Measurements from ENCODE around the gene KCNK7. TPM values are rescaled to one million over a fixed set of nuclear protein-coding genes. Genes with fewer than 3 reads are reported as not detected.
A peak's percentile ranks its signal among the peaks of the same experiment; 100 is the strongest.
"Not testable (repeated sequence)": the region's sequence is repeated elsewhere in the genome, so short reads cannot be mapped to it uniquely, and the experiment has no call there.

Gene KCNK7
- total RNA-seq, 1 donor from 2014 or later, result not detected

DNA sequence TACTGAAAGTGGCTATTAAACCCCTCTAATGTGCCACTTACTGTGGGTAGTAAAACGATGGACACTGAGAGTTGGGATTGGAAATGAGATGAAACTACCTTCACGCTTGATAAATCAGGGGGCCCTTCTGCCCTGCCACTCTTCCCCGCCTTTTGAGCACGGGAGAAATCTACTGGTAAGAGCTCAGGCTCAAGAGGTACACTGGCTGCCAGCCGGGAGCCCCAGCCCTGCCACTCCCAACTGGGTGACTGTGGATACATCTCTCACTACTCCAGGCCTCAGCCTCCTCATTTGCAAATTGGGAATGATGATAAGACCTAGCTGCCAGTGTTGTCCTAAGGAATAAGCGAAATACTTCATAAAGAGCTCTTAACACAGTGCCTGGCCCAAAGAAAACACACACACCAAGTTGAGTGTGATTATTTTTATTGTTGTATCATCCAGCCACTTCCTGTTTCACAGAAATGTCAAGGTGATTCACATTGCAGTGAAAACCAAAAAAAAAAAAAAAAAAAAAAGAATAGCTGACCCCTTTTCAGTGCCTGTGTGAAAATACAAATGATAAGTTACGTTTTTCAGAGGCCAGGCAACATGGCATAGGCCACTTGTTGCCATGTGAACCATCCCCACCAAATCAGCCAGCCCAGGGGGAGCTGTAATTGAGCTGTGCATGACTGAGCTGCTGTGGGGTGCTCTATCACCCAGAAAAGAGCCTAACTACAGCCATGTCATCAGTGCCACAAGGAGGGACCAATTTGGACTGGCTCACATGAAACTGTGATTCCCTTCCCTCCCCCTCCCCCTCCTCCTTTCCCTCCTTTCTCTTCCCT lies 29.8 kb downstream of the KCNK7 start:
- DNase-seq (ENCODE audit: low spot score in 2 of 2), result no peak

DNA sequence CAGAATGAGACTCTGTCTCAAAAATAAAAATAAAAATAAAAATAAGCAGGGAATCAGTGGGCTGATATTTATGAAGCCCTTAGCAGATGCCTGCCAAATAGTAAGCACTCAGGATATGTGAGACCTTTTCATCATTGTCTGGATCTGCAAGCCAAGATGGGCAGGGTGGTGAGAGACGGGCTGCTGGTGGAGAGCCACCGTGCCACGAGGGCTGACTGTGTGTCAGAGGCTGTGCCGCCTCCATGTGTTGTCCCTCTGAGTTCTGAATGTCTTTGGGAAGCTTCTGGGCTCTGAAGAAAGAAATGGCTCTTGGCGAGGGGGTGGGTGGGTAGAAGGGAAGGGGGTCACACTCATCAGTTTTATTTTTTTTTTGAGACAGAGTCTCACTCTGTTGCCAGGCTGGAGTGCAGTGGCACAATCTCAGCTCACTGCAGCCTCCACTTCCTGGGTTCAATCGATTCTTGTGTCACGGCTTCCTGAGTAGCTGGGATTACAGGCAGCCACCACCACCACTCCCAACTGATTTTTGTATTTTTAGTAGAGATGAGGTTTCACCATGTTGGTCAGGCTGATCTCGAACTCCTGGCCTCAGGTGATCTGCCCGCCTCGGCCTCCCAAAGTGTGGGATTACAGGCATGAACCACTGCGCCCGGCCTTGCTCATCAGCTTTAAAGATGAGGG lies 30.6 kb downstream of the KCNK7 start:
- H3K27me3 ChIP-seq; H3K36me3 ChIP-seq; DNase-seq (ENCODE audit: low spot score in 2 of 2); H3K9me3 ChIP-seq; H3K4me3 ChIP-seq; intact Hi-C loops (cut with DNase I): not testable (repeated sequence)
- Histone ChIP-seq H3K27ac (peak overlapping the region; percentile 58 to 67), H3K4me1 (peaks cover 20 to 53% of the 10 kb centered on the region in 2 donors)

More for the DNA sequence above, 29.8 kb downstream of the KCNK7 start:
- H3K9me3 ChIP-seq, result no peaks in the 10 kb centered on the region
- peaks cover 18 to 49% of the 10 kb centered on the region in 2 donors for H3K4me1 ChIP-seq
- intact Hi-C loops (cut with DNase I), result no loop called here
- peak overlapping the region; percentile 58 to 67 for H3K27ac ChIP-seq
- no peaks in the 10 kb centered on the region for H3K27me3 ChIP-seq
- H3K4me3 ChIP-seq, result no peak overlapping the region
- TF ChIP-seq, protein P1, sequence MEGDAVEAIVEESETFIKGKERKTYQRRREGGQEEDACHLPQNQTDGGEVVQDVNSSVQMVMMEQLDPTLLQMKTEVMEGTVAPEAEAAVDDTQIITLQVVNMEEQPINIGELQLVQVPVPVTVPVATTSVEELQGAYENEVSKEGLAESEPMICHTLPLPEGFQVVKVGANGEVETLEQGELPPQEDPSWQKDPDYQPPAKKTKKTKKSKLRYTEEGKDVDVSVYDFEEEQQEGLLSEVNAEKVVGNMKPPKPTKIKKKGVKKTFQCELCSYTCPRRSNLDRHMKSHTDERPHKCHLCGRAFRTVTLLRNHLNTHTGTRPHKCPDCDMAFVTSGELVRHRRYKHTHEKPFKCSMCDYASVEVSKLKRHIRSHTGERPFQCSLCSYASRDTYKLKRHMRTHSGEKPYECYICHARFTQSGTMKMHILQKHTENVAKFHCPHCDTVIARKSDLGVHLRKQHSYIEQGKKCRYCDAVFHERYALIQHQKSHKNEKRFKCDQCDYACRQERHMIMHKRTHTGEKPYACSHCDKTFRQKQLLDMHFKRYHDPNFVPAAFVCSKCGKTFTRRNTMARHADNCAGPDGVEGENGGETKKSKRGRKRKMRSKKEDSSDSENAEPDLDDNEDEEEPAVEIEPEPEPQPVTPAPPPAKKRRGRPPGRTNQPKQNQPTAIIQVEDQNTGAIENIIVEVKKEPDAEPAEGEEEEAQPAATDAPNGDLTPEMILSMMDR (IDR thresholded peaks at IDR 0.05), result no peak
- H3K36me3 ChIP-seq, result no peaks in the 10 kb centered on the region

DNA sequence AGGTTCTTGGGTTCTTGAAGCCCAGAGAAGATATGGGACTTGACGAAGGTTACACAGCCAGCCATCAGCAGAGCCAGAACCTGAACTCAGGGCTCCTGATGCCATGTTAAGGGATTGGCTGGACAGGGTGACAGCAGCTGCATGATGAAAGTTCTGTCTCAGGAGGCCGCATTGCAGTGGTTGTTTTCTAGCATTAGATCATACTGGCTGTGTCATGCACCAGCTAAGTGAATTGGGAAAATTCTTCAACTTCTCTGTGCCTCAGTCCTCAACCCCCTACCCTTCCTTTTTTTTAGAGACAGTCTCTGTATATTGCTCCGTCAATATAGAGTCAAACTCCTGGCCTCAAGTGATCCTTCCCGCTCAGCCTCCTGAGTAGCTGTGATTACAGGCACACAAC lies 32.0 kb downstream of the KCNK7 start:
- Histone ChIP-seq H3K4me1 (peaks cover 21 to 53% of the 10 kb centered on the region in 2 donors), H3K36me3 (no peaks in the 10 kb centered on the region), H3K9me3 (no peaks in the 10 kb centered on the region), H3K27ac (peak overlapping the region; percentile 33 to 42), H3K27me3 (no peaks in the 10 kb centered on the region), H3K4me3 (no peak overlapping the region)
- TF ChIP-seq, protein P1 (IDR thresholded peaks at IDR 0.05), result no peak
- intact Hi-C loops (cut with DNase I), result no loop called here
- no peak for DNase-seq (ENCODE audit: low spot score in 2 of 2)

DNA sequence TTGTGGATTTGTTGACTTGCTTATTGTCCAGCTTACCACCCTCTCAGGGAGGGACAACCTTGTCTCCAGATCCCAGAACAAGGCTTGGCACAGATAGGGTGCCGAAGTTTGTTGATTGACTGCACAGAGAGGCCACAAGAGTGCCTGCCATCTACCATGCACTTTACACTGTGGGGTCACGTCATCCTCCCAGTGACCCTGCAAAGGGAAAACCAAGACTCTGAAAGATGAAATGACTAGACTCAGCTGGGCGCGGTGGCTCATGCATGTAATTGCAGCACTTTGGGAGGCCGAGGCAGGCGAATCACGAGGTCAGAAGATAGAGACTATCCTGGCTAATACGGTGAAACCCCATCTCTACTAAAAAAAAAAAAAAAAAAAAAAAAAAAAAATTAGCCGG lies 32.8 kb downstream of the KCNK7 start:
- no peak for DNase-seq (ENCODE audit: low spot score in 2 of 2)
- no peak overlapping the region for H3K4me3 ChIP-seq
- no peaks in the 10 kb centered on the region for H3K27me3 ChIP-seq
- H3K27ac ChIP-seq, result no peak overlapping the region
- intact Hi-C loops (cut with DNase I), result no loop called here
- no peaks in the 10 kb centered on the region for H3K36me3 ChIP-seq
- no peaks in the 10 kb centered on the region for H3K9me3 ChIP-seq
- TF ChIP-seq, protein P1 (IDR thresholded peaks at IDR 0.05), result no peak
- H3K4me1 ChIP-seq, result peaks cover 18 to 44% of the 10 kb centered on the region in 2 donors

DNA sequence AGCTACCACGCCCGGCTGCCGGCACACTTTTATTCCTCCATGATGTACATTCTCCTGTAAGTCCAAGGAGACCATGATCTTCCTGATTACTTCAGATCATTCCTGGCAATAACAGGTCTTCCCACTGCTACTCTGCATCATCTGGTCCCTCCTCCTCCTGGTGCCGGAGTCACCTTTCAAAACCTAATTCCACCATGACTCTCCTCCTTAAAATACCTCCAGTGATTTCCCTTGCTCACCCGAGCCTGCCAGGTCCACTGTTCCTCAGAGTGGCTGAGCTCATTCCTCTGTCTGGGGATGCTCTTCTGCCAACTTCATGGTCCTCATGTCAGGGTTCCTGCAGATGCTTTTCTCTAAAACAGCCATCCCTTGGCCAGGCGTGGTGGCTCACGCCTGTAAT lies 33.6 kb downstream of the KCNK7 start:
- Histone ChIP-seq H3K9me3 (no peaks in the 10 kb centered on the region), H3K4me3 (no peak overlapping the region), H3K36me3 (no peaks in the 10 kb centered on the region), H3K27me3 (no peaks in the 10 kb centered on the region), H3K27ac (peak overlapping the region; percentile 97 to 99), H3K4me1 (peaks cover 18 to 47% of the 10 kb centered on the region in 2 donors)
- intact Hi-C loops (cut with DNase I), result no loop called here
- no peak for DNase-seq (ENCODE audit: low spot score in 2 of 2)
- TF ChIP-seq, protein P1 (IDR thresholded peaks at IDR 0.05), result no peak
